ENCODE measurements around the gene BPGM. TPM values are rescaled to one million over a fixed set of nuclear protein-coding genes. Genes with fewer than 3 reads are reported as not detected.

BPGM gene
- total RNA-seq, 1 donor from 2014 or later: 9.1 TPM

DNA sequence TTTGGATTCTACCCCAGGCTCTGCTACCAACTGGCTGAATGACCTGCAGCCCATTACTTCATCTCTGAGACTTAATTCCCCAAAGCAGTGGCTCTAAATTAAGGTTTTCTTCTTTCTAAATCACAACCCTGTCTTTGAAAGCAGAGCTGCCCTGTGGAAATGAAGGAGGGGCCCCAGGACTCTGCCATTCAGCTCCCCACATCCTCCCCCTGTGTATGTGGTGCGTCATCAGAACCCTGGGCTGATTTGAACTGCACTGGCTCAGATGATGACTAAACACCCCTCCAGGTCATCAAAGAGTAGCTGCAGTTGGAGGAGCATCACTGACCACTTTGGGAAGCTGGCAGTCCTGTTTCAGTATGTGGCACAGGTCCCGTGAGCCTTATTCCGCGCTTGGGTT, 46.6 kb downstream of the BPGM start:
- intact Hi-C loops (cut with DNase I): loop anchor here (5.0 to 10.0 kb wide), 4 partner anchors 52 to 259 kb away; no protein-coding TSS in a partner anchor
- H3K36me3 ChIP-seq: no peaks in the 10 kb centered on the region
- H3K4me1 ChIP-seq: peaks cover 57% of the 10 kb centered on the region
- H3K27me3 ChIP-seq: no peaks in the 10 kb centered on the region
- TF ChIP-seq, protein P1, sequence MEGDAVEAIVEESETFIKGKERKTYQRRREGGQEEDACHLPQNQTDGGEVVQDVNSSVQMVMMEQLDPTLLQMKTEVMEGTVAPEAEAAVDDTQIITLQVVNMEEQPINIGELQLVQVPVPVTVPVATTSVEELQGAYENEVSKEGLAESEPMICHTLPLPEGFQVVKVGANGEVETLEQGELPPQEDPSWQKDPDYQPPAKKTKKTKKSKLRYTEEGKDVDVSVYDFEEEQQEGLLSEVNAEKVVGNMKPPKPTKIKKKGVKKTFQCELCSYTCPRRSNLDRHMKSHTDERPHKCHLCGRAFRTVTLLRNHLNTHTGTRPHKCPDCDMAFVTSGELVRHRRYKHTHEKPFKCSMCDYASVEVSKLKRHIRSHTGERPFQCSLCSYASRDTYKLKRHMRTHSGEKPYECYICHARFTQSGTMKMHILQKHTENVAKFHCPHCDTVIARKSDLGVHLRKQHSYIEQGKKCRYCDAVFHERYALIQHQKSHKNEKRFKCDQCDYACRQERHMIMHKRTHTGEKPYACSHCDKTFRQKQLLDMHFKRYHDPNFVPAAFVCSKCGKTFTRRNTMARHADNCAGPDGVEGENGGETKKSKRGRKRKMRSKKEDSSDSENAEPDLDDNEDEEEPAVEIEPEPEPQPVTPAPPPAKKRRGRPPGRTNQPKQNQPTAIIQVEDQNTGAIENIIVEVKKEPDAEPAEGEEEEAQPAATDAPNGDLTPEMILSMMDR (IDR thresholded peaks at IDR 0.05): no peak
- peak in 1 of 2 donors; percentile 43 for TF ChIP-seq POLR2AphosphoS5 (IDR thresholded peaks at IDR 0.05; ENCODE audit: insufficient read depth in 1 of 2, low read depth in 1 of 2)
- H3K9me3 ChIP-seq: no peaks in the 10 kb centered on the region
- no peak overlapping the region for H3K4me3 ChIP-seq
- no peak for DNase-seq (ENCODE audit: extremely low spot score in 2 of 2)
- peak overlapping the region; percentile 64 for H3K27ac ChIP-seq

- Histone ChIP-seq H3K4me3 (no peak overlapping the region), H3K27ac (peak overlapping the region; percentile 64), H3K27me3 (no peaks in the 10 kb centered on the region), H3K36me3 (no peaks in the 10 kb centered on the region), H3K9me3 (no peaks in the 10 kb centered on the region), H3K4me1 (peaks cover 57% of the 10 kb centered on the region)
- intact Hi-C loops (cut with DNase I): loop anchor here (5.0 to 10.0 kb wide), 4 partner anchors 51 to 258 kb away; no protein-coding TSS in a partner anchor
- no peak for DNase-seq (ENCODE audit: extremely low spot score in 2 of 2)
- TF ChIP-seq POLR2AphosphoS5 (IDR thresholded peaks at IDR 0.05; ENCODE audit: insufficient read depth in 1 of 2, low read depth in 1 of 2) (no peak), POLR2A (IDR thresholded peaks at IDR 0.05) (no peak)
- TF ChIP-seq, protein P1 (IDR thresholded peaks at IDR 0.05): no peak
Observed at GRCh38 chr7:134694299-134694698, 47.6 kb downstream of the BPGM start.

GRCh38 chr7:134694767-134695166, 48.1 kb downstream of the BPGM start:
- Histone ChIP-seq H3K27ac (peak overlapping the region; percentile 64), H3K4me1 (peaks cover 55% of the 10 kb centered on the region)
- intact Hi-C loops (cut with DNase I): loop anchor here (5.0 to 10.0 kb wide), 4 partner anchors 50 to 258 kb away; no protein-coding TSS in a partner anchor

DNA sequence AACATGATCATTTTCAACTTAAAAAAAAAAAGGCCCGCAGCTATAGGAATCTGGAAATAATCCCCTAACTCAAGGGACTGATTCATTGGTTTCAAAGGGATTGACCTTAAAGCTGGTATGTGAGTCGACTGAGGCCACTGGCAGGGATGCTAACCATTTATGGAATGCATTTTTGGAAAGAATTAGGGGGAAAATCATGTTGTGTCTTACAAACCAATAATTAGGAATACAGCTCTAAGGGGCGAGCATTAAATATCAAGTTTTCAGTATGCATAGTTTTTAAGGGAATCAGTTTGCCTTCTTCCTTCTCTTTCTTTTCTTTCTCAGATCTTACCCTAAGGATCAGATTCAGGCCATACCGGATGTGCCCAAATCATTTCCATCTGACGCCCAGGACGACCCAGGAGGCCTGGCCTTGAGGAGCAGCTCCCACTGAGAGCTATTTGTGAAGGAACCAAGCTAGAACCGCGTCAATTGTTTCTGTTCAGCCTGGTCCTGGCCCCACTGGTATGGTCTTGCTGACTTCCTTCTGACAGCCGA, 48.7 kb downstream of the BPGM start:
- H3K27ac ChIP-seq: peak overlapping the region; percentile 64
- H3K36me3 ChIP-seq: no peaks in the 10 kb centered on the region
- no peak overlapping the region for H3K4me3 ChIP-seq
- no peaks in the 10 kb centered on the region for H3K27me3 ChIP-seq
- DNase-seq (ENCODE audit: extremely low spot score in 2 of 2): no peak
- TF ChIP-seq POLR2AphosphoS5 (IDR thresholded peaks at IDR 0.05; ENCODE audit: insufficient read depth in 1 of 2, low read depth in 1 of 2) (no peak), POLR2A (IDR thresholded peaks at IDR 0.05) (no peak)
- TF ChIP-seq, protein P1 (IDR thresholded peaks at IDR 0.05): no peak
- H3K4me1 ChIP-seq: peaks cover 48% of the 10 kb centered on the region
- H3K9me3 ChIP-seq: no peaks in the 10 kb centered on the region
- intact Hi-C loops (cut with DNase I): loop anchor here (10.0 kb wide), 1 partner anchor 49 kb away; no protein-coding TSS in a partner anchor

More at GRCh38 chr7:134694767-134695166, 48.1 kb downstream of the BPGM start:
- H3K4me3 ChIP-seq: no peak overlapping the region
- no peak for DNase-seq (ENCODE audit: extremely low spot score in 2 of 2)
- no peak for TF ChIP-seq POLR2AphosphoS5 (IDR thresholded peaks at IDR 0.05; ENCODE audit: insufficient read depth in 1 of 2, low read depth in 1 of 2)
- no peak for TF ChIP-seq POLR2A (IDR thresholded peaks at IDR 0.05)
- TF ChIP-seq, protein P1 (IDR thresholded peaks at IDR 0.05): no peak
- H3K36me3 ChIP-seq: no peaks in the 10 kb centered on the region
- no peaks in the 10 kb centered on the region for H3K9me3 ChIP-seq
- no peaks in the 10 kb centered on the region for H3K27me3 ChIP-seq

DNA sequence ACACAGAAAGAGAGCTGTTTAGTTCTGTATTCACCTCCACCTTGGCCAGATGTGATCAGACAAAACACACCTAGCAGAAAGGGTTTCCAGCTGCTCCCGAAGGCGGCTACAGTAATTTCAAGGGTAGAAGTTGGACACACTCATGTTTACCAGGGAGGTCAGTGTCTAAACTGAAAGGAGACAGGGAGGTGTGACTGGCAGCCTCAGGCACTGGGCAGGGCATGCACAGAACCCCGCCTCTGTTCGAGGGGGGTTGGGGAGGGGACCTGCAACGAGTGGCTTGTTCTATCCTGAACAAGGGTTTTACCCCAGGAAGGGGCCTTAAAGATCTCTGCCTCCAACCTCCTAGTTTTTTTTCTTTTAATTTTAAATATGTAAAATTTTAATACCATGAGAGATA, 49.6 kb downstream of the BPGM start:
- Histone ChIP-seq H3K36me3 (no peaks in the 10 kb centered on the region), H3K4me1 (peaks cover 40% of the 10 kb centered on the region), H3K27me3 (no peaks in the 10 kb centered on the region), H3K4me3 (no peak overlapping the region), H3K27ac (peak overlapping the region; percentile 64), H3K9me3 (no peaks in the 10 kb centered on the region)
- DNase-seq (ENCODE audit: extremely low spot score in 2 of 2): no peak
- TF ChIP-seq, protein P1 (IDR thresholded peaks at IDR 0.05): no peak
- TF ChIP-seq POLR2AphosphoS5 (IDR thresholded peaks at IDR 0.05; ENCODE audit: insufficient read depth in 1 of 2, low read depth in 1 of 2) (no peak), POLR2A (IDR thresholded peaks at IDR 0.05) (no peak)
- intact Hi-C loops (cut with DNase I): loop anchor here (10.0 kb wide), 1 partner anchor 49 kb away; no protein-coding TSS in a partner anchor
